ENCODE results near the gene ENHO. TPM values are rescaled to one million over a fixed set of nuclear protein-coding genes. Genes with fewer than 3 reads are reported as not detected.

The ENHO gene
- total and polyA plus RNA-seq, 10 of the 15 experiments (the other 5 are each of a cell fraction or from before 2014, with no cell fraction given): not detected

DNA sequence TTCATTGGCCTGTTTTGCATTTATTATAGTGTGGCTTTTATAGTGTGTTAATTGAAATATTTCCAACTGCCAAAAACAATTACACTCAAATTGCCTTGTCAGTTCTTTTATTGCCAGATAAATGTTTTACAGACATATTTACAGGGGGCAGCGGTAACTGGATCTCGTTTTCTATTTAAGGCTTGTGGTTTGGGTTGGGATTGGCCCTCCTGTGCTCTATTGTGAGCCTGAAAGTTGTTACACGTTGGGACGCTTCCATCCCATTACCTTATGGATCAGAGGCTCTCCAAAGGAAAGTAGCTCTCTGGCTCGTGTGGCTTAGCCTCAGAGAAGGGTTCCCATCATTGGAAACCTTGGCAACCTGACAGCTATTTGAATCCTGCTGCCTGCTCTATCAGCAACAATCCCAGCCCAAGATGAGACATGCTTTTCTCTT lies 43.3 kb downstream of the ENHO start:
- in situ Hi-C loops (cut with MboI): no loop called here
- H3K4me3 ChIP-seq: no peak overlapping the region
- H3K9ac ChIP-seq (ENCODE audit: control insufficient read depth, insufficient read depth, low read length): no peak overlapping the region
- intact Hi-C loops (cut with micrococcal nuclease; ENCODE audit: unreplicated experiment): no loop called here
- DNase-seq (ENCODE audit: low read depth, low spot score) (no peak), FAIRE-seq (no peak), ATAC-seq (no peak)
- no peak for TF ChIP-seq NFXL1 (IDR thresholded peaks at IDR 0.05; ENCODE audit: borderline replicate concordance)
- no peak for TF ChIP-seq CREM (IDR thresholded peaks at IDR 0.05; ENCODE audit: low read depth)
- no peak for TF ChIP-seq RUNX3 (IDR thresholded peaks at IDR 0.05; ENCODE audit: low read length)
- TF ChIP-seq SMC3 (IDR thresholded peaks at IDR 0.05; ENCODE audit: borderline replicate concordance, low read length): no peak
- TF ChIP-seq, protein P1, sequence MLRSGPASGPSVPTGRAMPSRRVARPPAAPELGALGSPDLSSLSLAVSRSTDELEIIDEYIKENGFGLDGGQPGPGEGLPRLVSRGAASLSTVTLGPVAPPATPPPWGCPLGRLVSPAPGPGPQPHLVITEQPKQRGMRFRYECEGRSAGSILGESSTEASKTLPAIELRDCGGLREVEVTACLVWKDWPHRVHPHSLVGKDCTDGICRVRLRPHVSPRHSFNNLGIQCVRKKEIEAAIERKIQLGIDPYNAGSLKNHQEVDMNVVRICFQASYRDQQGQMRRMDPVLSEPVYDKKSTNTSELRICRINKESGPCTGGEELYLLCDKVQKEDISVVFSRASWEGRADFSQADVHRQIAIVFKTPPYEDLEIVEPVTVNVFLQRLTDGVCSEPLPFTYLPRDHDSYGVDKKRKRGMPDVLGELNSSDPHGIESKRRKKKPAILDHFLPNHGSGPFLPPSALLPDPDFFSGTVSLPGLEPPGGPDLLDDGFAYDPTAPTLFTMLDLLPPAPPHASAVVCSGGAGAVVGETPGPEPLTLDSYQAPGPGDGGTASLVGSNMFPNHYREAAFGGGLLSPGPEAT (IDR thresholded peaks at IDR 0.05; ENCODE audit: low read depth): no peak
- no peak for TF ChIP-seq RBBP5 (conservative IDR thresholded peaks at IDR 0.05)
- TF ChIP-seq TCF12 (IDR thresholded peaks at IDR 0.05; ENCODE audit: low read depth, low read length): no peak
- TF ChIP-seq HDAC6 (IDR thresholded peaks at IDR 0.05; ENCODE audit: unreplicated experiment): no peak
- TF ChIP-seq POLR2AphosphoS2 (IDR thresholded peaks at IDR 0.05; ENCODE audit: low read depth, low read length): no peak
- no peak for TF ChIP-seq NFYA (IDR thresholded peaks at IDR 0.05; ENCODE audit: borderline replicate concordance, low read depth, low read length)
- TF ChIP-seq MYB (IDR thresholded peaks at IDR 0.05; ENCODE audit: borderline replicate concordance, low read depth, low read length): no peak
- TF ChIP-seq ZNF207 (IDR thresholded peaks at IDR 0.05; ENCODE audit: borderline replicate concordance): no peak
- TF ChIP-seq SP1 (IDR thresholded peaks at IDR 0.05; ENCODE audit: low read depth, low read length): no peak
- no peak for TF ChIP-seq GABPA (IDR thresholded peaks at IDR 0.05; ENCODE audit: low read depth)
- no peak for TF ChIP-seq SPI1 (IDR thresholded peaks at IDR 0.05; ENCODE audit: borderline replicate concordance, insufficient read depth, low read depth, low read length)
- no peak for TF ChIP-seq EP300 (IDR thresholded peaks at IDR 0.05; ENCODE audit: borderline replicate concordance in 1 of 2, control insufficient read depth in 1 of 2, low read depth in 2 of 2, low read length in 2 of 2)
- no peak for TF ChIP-seq TCF3 (IDR thresholded peaks at IDR 0.05; ENCODE audit: borderline replicate concordance, insufficient read depth, low read depth, low read length)
- TF ChIP-seq, protein P2, sequence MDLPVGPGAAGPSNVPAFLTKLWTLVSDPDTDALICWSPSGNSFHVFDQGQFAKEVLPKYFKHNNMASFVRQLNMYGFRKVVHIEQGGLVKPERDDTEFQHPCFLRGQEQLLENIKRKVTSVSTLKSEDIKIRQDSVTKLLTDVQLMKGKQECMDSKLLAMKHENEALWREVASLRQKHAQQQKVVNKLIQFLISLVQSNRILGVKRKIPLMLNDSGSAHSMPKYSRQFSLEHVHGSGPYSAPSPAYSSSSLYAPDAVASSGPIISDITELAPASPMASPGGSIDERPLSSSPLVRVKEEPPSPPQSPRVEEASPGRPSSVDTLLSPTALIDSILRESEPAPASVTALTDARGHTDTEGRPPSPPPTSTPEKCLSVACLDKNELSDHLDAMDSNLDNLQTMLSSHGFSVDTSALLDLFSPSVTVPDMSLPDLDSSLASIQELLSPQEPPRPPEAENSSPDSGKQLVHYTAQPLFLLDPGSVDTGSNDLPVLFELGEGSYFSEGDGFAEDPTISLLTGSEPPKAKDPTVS (IDR thresholded peaks at IDR 0.05; ENCODE audit: low read depth, low read length): no peak
- no peak for TF ChIP-seq KDM1A (IDR thresholded peaks at IDR 0.05; ENCODE audit: borderline replicate concordance)
- TF ChIP-seq MTA3 (IDR thresholded peaks at IDR 0.05; ENCODE audit: borderline replicate concordance, low read length): no peak
- no peaks in the 10 kb centered on the region for H3K79me2 ChIP-seq (ENCODE audit: control insufficient read depth, insufficient read depth, low read length)
- no peak overlapping the region for H3K4me2 ChIP-seq (ENCODE audit: control insufficient read depth, insufficient read depth)
- CTCF ChIA-PET: interaction anchor here (1.6 kb wide), 1 partner anchor 76 kb away, joined by 3 read pairs; no protein-coding TSS in a partner anchor
- no peaks in the 10 kb centered on the region for H4K20me1 ChIP-seq (ENCODE audit: control insufficient read depth, insufficient read depth)
- H2AFZ ChIP-seq (ENCODE audit: control insufficient read depth, low read depth, low read length): no peak overlapping the region
- RAD21 ChIA-PET (ENCODE audit: unreplicated experiment): no interaction called here
- no peak overlapping the region for H3K27ac ChIP-seq (ENCODE audit: control insufficient read depth, insufficient read depth)
- peaks cover 0 to 2% of the 10 kb centered on the region in 2 experiments; a peak in 2 of 4 replicates for H3K27me3 ChIP-seq (replicated peaks in 1 of 2; ENCODE audit: control insufficient read depth in 2 of 2, insufficient read depth in 2 of 2, low read length in 1 of 2)
- 12% methylated on average over 5 of the region's 5 CpGs for WGBS (ENCODE audit: insufficient coverage, insufficient replicate concordance, low lambda C conversion rate, missing lambda C conversion rate)
- SMC1A ChIA-PET (ENCODE audit: uncharacterized antibody, unreplicated experiment): interaction anchor here (1.2 kb wide), 1 partner anchor 74 kb away, joined by 3 read pairs; no protein-coding TSS in a partner anchor
- no peaks in the 10 kb centered on the region for H3K4me1 ChIP-seq (ENCODE audit: control insufficient read depth, insufficient read depth, low read length)
- POLR2A ChIA-PET: no interaction called here
- no peaks in the 10 kb centered on the region; the same call in 2 of the 3 replicates for H3K9me3 ChIP-seq (replicated peaks; ENCODE audit: control insufficient read depth, insufficient read depth, low read length)
- H3K36me3 ChIP-seq (ENCODE audit: control insufficient read depth in 2 of 2, insufficient read depth in 2 of 2, low read length in 1 of 2): no peaks in the 10 kb centered on the region
- BruUV-seq (replicated peaks): no TSS peak

All from GM12878 (cell line).